ENCODE measurements around the gene CCNI. TPM values are rescaled to one million over a fixed set of nuclear protein-coding genes. Genes with fewer than 3 reads are reported as not detected.

CCNI gene
- total RNA-seq, 1 donor from 2014 or later = 322 TPM

GRCh38 chr4:77052352-77052751 is 23.4 kb downstream of the CCNI start:
- TF ChIP-seq CTCF (IDR thresholded peaks at IDR 0.05; ENCODE audit: unreplicated experiment) = peak; percentile 48
- peaks cover 13% of the 10 kb centered on the region for H3K4me1 Mint-ChIP-seq (ENCODE audit: low read depth)
- no peak for DNase-seq (ENCODE audit: low spot score, unreplicated experiment)
- no peak overlapping the region for H3K27ac Mint-ChIP-seq
- no peak overlapping the region for H3K4me3 Mint-ChIP-seq (ENCODE audit: low read depth)
- peaks cover 31% of the 10 kb centered on the region for H3K36me3 Mint-ChIP-seq (ENCODE audit: insufficient read depth)
- no peaks in the 10 kb centered on the region for H3K27me3 Mint-ChIP-seq
- H3K9me3 Mint-ChIP-seq (ENCODE audit: low read depth) = no peaks in the 10 kb centered on the region

GRCh38 chr4:77050962-77051361 is 24.8 kb downstream of the CCNI start:
- no peak for DNase-seq (ENCODE audit: low spot score, unreplicated experiment)
- H3K4me3 Mint-ChIP-seq (ENCODE audit: low read depth) = no peak overlapping the region
- no peaks in the 10 kb centered on the region for H3K9me3 Mint-ChIP-seq (ENCODE audit: low read depth)
- H3K4me1 Mint-ChIP-seq (ENCODE audit: low read depth) = peaks cover 16% of the 10 kb centered on the region
- no peak overlapping the region for H3K27ac Mint-ChIP-seq
- H3K27me3 Mint-ChIP-seq = no peaks in the 10 kb centered on the region
- TF ChIP-seq CTCF (IDR thresholded peaks at IDR 0.05; ENCODE audit: unreplicated experiment) = no peak
- H3K36me3 Mint-ChIP-seq (ENCODE audit: insufficient read depth) = peaks cover 29% of the 10 kb centered on the region

- peak; percentile 44 for TF ChIP-seq CTCF (IDR thresholded peaks at IDR 0.05; ENCODE audit: unreplicated experiment)
- H3K27me3 Mint-ChIP-seq = no peaks in the 10 kb centered on the region
- peaks cover 17% of the 10 kb centered on the region for H3K4me1 Mint-ChIP-seq (ENCODE audit: low read depth)
- peaks cover 20% of the 10 kb centered on the region for H3K36me3 Mint-ChIP-seq (ENCODE audit: insufficient read depth)
- H3K9me3 Mint-ChIP-seq (ENCODE audit: low read depth) = no peaks in the 10 kb centered on the region
- no peak for DNase-seq (ENCODE audit: low spot score, unreplicated experiment)
- H3K27ac Mint-ChIP-seq = no peak overlapping the region
- H3K4me3 Mint-ChIP-seq (ENCODE audit: low read depth) = no peak overlapping the region
Measured at GRCh38 chr4:77047037-77047436, 28.8 kb downstream of the CCNI start.

GRCh38 chr4:77045490-77045889 is 30.3 kb downstream of the CCNI start:
- Mint-ChIP-seq H3K4me1 (ENCODE audit: low read depth) (peaks cover 23% of the 10 kb centered on the region), H3K4me3 (ENCODE audit: low read depth) (no peak overlapping the region), H3K36me3 (ENCODE audit: insufficient read depth) (peaks cover 15% of the 10 kb centered on the region), H3K9me3 (ENCODE audit: low read depth) (no peaks in the 10 kb centered on the region), H3K27ac (peak overlapping the region; percentile 40), H3K27me3 (no peaks in the 10 kb centered on the region)
- DNase-seq (ENCODE audit: low spot score, unreplicated experiment) = no peak
- TF ChIP-seq CTCF (IDR thresholded peaks at IDR 0.05; ENCODE audit: unreplicated experiment) = peak; percentile 27

GRCh38 chr4:77044461-77045150 is 31.2 kb downstream of the CCNI start:
- Mint-ChIP-seq H3K27ac (no peak overlapping the region), H3K9me3 (ENCODE audit: low read depth) (no peaks in the 10 kb centered on the region), H3K27me3 (no peaks in the 10 kb centered on the region), H3K36me3 (ENCODE audit: insufficient read depth) (peaks cover 15% of the 10 kb centered on the region), H3K4me3 (ENCODE audit: low read depth) (no peak overlapping the region), H3K4me1 (ENCODE audit: low read depth) (peaks cover 23% of the 10 kb centered on the region)
- peak; percentile 61 for TF ChIP-seq CTCF (IDR thresholded peaks at IDR 0.05; ENCODE audit: unreplicated experiment)
- no peak for DNase-seq (ENCODE audit: low spot score, unreplicated experiment)

Measured in progenitor cell of endocrine pancreas (in vitro differentiated cells).